Loucy (cell line): ENCODE data around the gene SAC3D1.

Experiments used
- H2AFZ ChIP-seq: fragments of 200-600 bp; sonication (generic); 2 replicates; pipeline ENCODE4 v1.6.0; 2016; ENCODE audit warnings: antibody characterized with exemption, mild to moderate bottlenecking, low read length, moderate library complexity
- H3F3A ChIP-seq: fragments of 200-600 bp; 2 replicates; pipeline ENCODE4 v1.6.0; 2016; ENCODE audit warnings: antibody characterized with exemption, low read depth, mild to moderate bottlenecking
- H3K27me3 ChIP-seq: fragments of 200-600 bp; sonication (generic); 2 replicates; pipeline ENCODE4 v1.6.1; 2014; ENCODE audit warnings: low read length, mild to moderate bottlenecking; ENCODE audit not compliant: insufficient read depth, poor library complexity, severe bottlenecking
- H3K36me3 ChIP-seq: fragments of 200-600 bp; sonication (generic); 2 replicates; pipeline ENCODE4 v1.6.1; 2016; ENCODE audit warnings: low read length; ENCODE audit not compliant: insufficient read depth
- H3K4me1 ChIP-seq: fragments of 200-600 bp; sonication (generic); 2 replicates; pipeline ENCODE4 v1.5.1; 2014; ENCODE audit warnings: low read length, mild to moderate bottlenecking; ENCODE audit not compliant: insufficient read depth, poor library complexity, severe bottlenecking
- H3K4me2 ChIP-seq: fragments of 200-600 bp; sonication (generic); 2 replicates; pipeline ENCODE4 v1.6.0; 2014; ENCODE audit warnings: antibody characterized with exemption, low read length, low read depth, mild to moderate bottlenecking; ENCODE audit not compliant: poor library complexity, severe bottlenecking
- H3K4me3 ChIP-seq: fragments of 200-600 bp; sonication (generic); 2 replicates; pipeline ENCODE4 v1.5.1; 2014; ENCODE audit warnings: low read length, mild to moderate bottlenecking, mixed read lengths; ENCODE audit not compliant: poor library complexity, severe bottlenecking
- H3K79me2 ChIP-seq: fragments of 200-600 bp; sonication (generic); 2 replicates; pipeline ENCODE4 v1.6.1; 2014; ENCODE audit warnings: low read length; ENCODE audit not compliant: insufficient read depth
- H3K9ac ChIP-seq: fragments of 200-600 bp; sonication (generic); 2 replicates; pipeline ENCODE4 v1.6.0; 2014; ENCODE audit warnings: mild to moderate bottlenecking, low read depth, low read length, moderate library complexity; ENCODE audit not compliant: poor library complexity, severe bottlenecking
- H3K9me2 ChIP-seq: fragments of 200-600 bp; sonication (generic); replicated peaks from 2 replicates; pipeline ENCODE4 v1.6.1; 2016; ENCODE audit warnings: low read depth, low read length, mixed read lengths
- H3K9me3 ChIP-seq: fragments of 200-600 bp; sonication (generic); 2 replicates; pipeline ENCODE4 v1.6.1; 2014; ENCODE audit warnings: mild to moderate bottlenecking, antibody characterized with exemption, low read length, low read depth; ENCODE audit not compliant: insufficient read depth
- H4K20me1 ChIP-seq: fragments of 200-600 bp; sonication (generic); 2 replicates; pipeline ENCODE4 v1.6.0; 2014; ENCODE audit warnings: antibody characterized with exemption, low read length, mild to moderate bottlenecking; ENCODE audit not compliant: insufficient read depth, poor library complexity, severe bottlenecking
- EZH2phosphoT487 ChIP-seq: fragments of 200-600 bp; IDR thresholded peaks from 2 replicates; pipeline ENCODE4 v1.6.1; 2018; ENCODE audit warnings: antibody characterized with exemption, mild to moderate bottlenecking, moderate library complexity, borderline replicate concordance
- TF ChIP-seq, protein P1 (sequence below): fragments of 200-600 bp; sonication (generic); conservative IDR thresholded peaks from 2 replicates; pipeline ENCODE4 v1.5.1; 2014; ENCODE audit warnings: mild to moderate bottlenecking, antibody characterized with exemption, low read length

Gene SAC3D1

GRCh38 chr11:65040847-65041622 is at the start of gene SAC3D1:
TSS of gene SAC3D1 (plus strand) at chr11:65041210. CDS start at chr11:65041293, 83 bp downstream.
- Histone ChIP-seq H2AFZ (peak within 1 kb of the TSS; percentile 82), H3F3A (peaks cover 6% of the 10 kb centered on the region; the same call in 1 of the 2 replicates), H3K27me3 (no peaks in the 10 kb centered on the region), H3K4me3 (peak within 1 kb of the TSS; percentile 82), H3K4me2 (peak within 1 kb of the TSS; percentile 77), H3K36me3 (no peaks in the 10 kb centered on the region; the same call in 1 of the 2 replicates), H3K79me2 (peaks cover 39% of the 10 kb centered on the region), H3K9ac (peak within 1 kb of the TSS; percentile 81), H3K4me1 (peaks cover 30% of the 10 kb centered on the region), H4K20me1 (peaks cover 14% of the 10 kb centered on the region), H3K9me3 (no peaks in the 10 kb centered on the region), H3K9me2 (no peaks in the 10 kb centered on the region)
- TF ChIP-seq, protein P1, sequence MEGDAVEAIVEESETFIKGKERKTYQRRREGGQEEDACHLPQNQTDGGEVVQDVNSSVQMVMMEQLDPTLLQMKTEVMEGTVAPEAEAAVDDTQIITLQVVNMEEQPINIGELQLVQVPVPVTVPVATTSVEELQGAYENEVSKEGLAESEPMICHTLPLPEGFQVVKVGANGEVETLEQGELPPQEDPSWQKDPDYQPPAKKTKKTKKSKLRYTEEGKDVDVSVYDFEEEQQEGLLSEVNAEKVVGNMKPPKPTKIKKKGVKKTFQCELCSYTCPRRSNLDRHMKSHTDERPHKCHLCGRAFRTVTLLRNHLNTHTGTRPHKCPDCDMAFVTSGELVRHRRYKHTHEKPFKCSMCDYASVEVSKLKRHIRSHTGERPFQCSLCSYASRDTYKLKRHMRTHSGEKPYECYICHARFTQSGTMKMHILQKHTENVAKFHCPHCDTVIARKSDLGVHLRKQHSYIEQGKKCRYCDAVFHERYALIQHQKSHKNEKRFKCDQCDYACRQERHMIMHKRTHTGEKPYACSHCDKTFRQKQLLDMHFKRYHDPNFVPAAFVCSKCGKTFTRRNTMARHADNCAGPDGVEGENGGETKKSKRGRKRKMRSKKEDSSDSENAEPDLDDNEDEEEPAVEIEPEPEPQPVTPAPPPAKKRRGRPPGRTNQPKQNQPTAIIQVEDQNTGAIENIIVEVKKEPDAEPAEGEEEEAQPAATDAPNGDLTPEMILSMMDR: no peak
- no peak for TF ChIP-seq EZH2phosphoT487

DNA sequence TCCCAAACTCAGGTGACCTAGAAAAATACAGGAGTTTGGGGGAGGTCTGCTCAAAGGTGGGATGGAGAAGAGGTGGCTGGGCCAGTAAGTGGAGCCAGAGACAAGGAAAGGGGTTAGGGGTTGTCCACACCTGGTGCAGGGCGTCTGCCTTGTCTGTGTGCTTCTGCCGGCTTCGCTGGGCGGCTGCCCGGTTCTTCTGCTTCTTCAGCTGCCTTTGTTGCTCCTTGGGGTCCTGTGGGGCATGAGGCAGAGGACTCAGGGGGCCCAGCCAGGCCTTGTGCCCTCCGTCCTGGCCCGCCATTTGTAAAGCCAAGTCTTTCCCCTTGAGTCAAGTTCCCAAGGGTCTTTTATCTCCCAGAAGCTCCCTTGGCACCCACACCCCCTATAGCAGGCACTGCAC is 46.7 kb upstream of the SAC3D1 start:
- no peaks in the 10 kb centered on the region for H3K27me3 ChIP-seq
- TF ChIP-seq, protein P1: no peak
- TF ChIP-seq EZH2phosphoT487: no peak

DNA sequence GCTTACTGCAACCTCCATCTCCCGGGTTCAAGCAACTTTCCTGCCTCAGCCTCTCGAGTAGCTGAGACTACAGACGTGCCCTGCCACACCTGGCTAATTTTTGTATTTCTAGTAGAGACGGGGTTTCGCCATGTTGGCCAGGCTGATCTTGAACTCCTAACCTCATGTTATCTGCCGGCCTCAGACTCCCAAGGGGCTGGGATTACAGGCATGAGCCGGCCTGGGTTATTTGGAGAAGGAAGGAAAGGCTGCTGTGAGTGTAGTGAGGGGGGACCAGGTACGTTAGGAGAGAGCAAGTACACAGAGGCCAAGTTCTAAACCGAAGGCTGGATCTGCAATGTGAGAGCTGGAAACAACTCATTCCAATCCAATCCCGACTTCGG is 44.7 kb upstream of the SAC3D1 start:
- Histone ChIP-seq H3K79me2 (no peaks in the 10 kb centered on the region), H4K20me1 (no peaks in the 10 kb centered on the region), H3K4me3 (no peak overlapping the region), H3K9ac (no peak overlapping the region), H3K9me3 (no peaks in the 10 kb centered on the region), H2AFZ (no peak overlapping the region), H3K9me2 (no peaks in the 10 kb centered on the region), H3K36me3 (no peaks in the 10 kb centered on the region), H3F3A (no peaks in the 10 kb centered on the region), H3K27me3 (no peaks in the 10 kb centered on the region), H3K4me2 (peak overlapping the region; percentile 50), H3K4me1 (peaks cover 3% of the 10 kb centered on the region)
- TF ChIP-seq, protein P1: no peak
- TF ChIP-seq EZH2phosphoT487: no peak

More for the DNA sequence above, 46.7 kb upstream of the SAC3D1 start:
- Histone ChIP-seq H3K9ac (no peak overlapping the region), H3K9me2 (no peaks in the 10 kb centered on the region), H3K9me3 (no peaks in the 10 kb centered on the region), H3K4me1 (peaks cover 8% of the 10 kb centered on the region), H3K4me2 (no peak overlapping the region), H3K4me3 (no peak overlapping the region), H3K36me3 (no peaks in the 10 kb centered on the region), H3K79me2 (no peaks in the 10 kb centered on the region), H3F3A (no peaks in the 10 kb centered on the region), H2AFZ (no peak overlapping the region), H4K20me1 (no peaks in the 10 kb centered on the region)
